ENCODE measurements around the gene TIE1.

- TF ChIP-seq CTCF (IDR thresholded peaks at IDR 0.05; ENCODE audit: low read depth, low read length) (no peak), POLR2A (IDR thresholded peaks at IDR 0.05; ENCODE audit: extremely low read depth, insufficient read length) (no peak)
Measured at GRCh38 chr1:43256675-43257570, 43.9 kb upstream of the TIE1 start.

Data from NB4 (cell line).